Mesothelial cell of epicardium (in vitro differentiated cells): Measurements from ENCODE around the gene SNRNP200. TPM values are rescaled to one million over a fixed set of nuclear protein-coding genes. Genes with fewer than 3 reads are reported as not detected.

ENCODE experiments used
- DNase-seq, 2 experiments: peaks; one replicate each; pipeline ENCODE4 v3.0.0; 2021; ENCODE audit warnings: low spot score in 2 of 2; ENCODE audit not compliant: unreplicated experiment in 2 of 2
- H3K27ac Mint-ChIP-seq: 2 replicates; pipeline ENCODE4 v1.8.0; 2021; ENCODE audit warnings: mixed read lengths
- H3K27me3 Mint-ChIP-seq: 2 replicates; pipeline ENCODE4 v1.8.0; 2021; ENCODE audit warnings: low read depth, mixed read lengths
- H3K36me3 Mint-ChIP-seq: 2 replicates; pipeline ENCODE4 v1.8.0; 2021; ENCODE audit warnings: mixed read lengths
- H3K4me1 Mint-ChIP-seq: 2 replicates; pipeline ENCODE4 v1.8.0; 2021; ENCODE audit warnings: mixed read lengths
- H3K4me3 Mint-ChIP-seq: 2 replicates; pipeline ENCODE4 v1.8.0; 2021; ENCODE audit warnings: mild to moderate bottlenecking, moderate library complexity, mixed read lengths
- H3K9me3 Mint-ChIP-seq: 2 replicates; pipeline ENCODE4 v1.8.0; 2021; ENCODE audit warnings: mixed read lengths
- CTCF ChIP-seq: fragments of 200-600 bp; sonication (generic); IDR thresholded peaks from one replicate; pipeline ENCODE4 v1.5.0; 2021; ENCODE audit warnings: antibody characterized with exemption; ENCODE audit not compliant: unreplicated experiment
- total RNA-seq: library from RNA; stranded (reverse); gene quantifications from 3 replicates; pipeline ENCODE4 v1.2.1, GENCODE V29; 2021

The SNRNP200 gene
- total RNA-seq, 1 donor from 2014 or later, result 200 TPM

- no peak for TF ChIP-seq CTCF
- H3K27me3 Mint-ChIP-seq, result peaks cover 47% of the 10 kb centered on the region
These were observed 19.9 kb upstream of the SNRNP200 start, which contains the start of gene ITPRIPL1 for GRCh38 chr2:96325041-96325883. Gene ITPRIPL1 (plus strand): TSS chr2:96325317. CDS start chr2:96325840, 523 bp downstream.

GRCh38 chr2:96324721-96325040 is 19.3 kb upstream of the SNRNP200 start:
- DNase-seq, result no peak
- Mint-ChIP-seq H3K9me3 (no peaks in the 10 kb centered on the region), H3K27me3 (peaks cover 53% of the 10 kb centered on the region), H3K4me1 (peaks cover 20% of the 10 kb centered on the region), H3K36me3 (peaks cover 20% of the 10 kb centered on the region), H3K4me3 (peak overlapping the region; percentile 77), H3K27ac (no peak overlapping the region)
- no peak for TF ChIP-seq CTCF

More at GRCh38 chr2:96325041-96325883, 19.9 kb upstream of the SNRNP200 start, which contains the start of gene ITPRIPL1:
- peak within 1 kb of the TSS; percentile 41 for H3K27ac Mint-ChIP-seq
- peaks cover 20% of the 10 kb centered on the region for H3K4me1 Mint-ChIP-seq
- no peaks in the 10 kb centered on the region for H3K9me3 Mint-ChIP-seq
- H3K4me3 Mint-ChIP-seq, result peak within 1 kb of the TSS; percentile 77
- peak in 1 of 2 experiments; percentile 48 for DNase-seq
- H3K36me3 Mint-ChIP-seq, result peaks cover 20% of the 10 kb centered on the region

- peak overlapping the region; percentile 77 for H3K4me3 Mint-ChIP-seq
These were observed 18.5 kb upstream of the SNRNP200 start for GRCh38 chr2:96323849-96324248.

GRCh38 chr2:96320728-96321622 is 15.6 kb upstream of the SNRNP200 start:
- Mint-ChIP-seq H3K27ac (no peak overlapping the region), H3K4me1 (peaks cover 14% of the 10 kb centered on the region), H3K27me3 (peaks cover 79% of the 10 kb centered on the region), H3K4me3 (peak overlapping the region; percentile 76), H3K36me3 (no peaks in the 10 kb centered on the region), H3K9me3 (no peaks in the 10 kb centered on the region)
- DNase-seq, result peak in 1 of 2 experiments; percentile 47
- no peak for TF ChIP-seq CTCF

More at GRCh38 chr2:96323849-96324248, 18.5 kb upstream of the SNRNP200 start:
- H3K36me3 Mint-ChIP-seq, result peaks cover 20% of the 10 kb centered on the region
- H3K9me3 Mint-ChIP-seq, result no peaks in the 10 kb centered on the region
- no peak for TF ChIP-seq CTCF
- no peak for DNase-seq
- no peak overlapping the region for H3K27ac Mint-ChIP-seq
- peaks cover 59% of the 10 kb centered on the region for H3K27me3 Mint-ChIP-seq
- peaks cover 14% of the 10 kb centered on the region for H3K4me1 Mint-ChIP-seq

- Mint-ChIP-seq H3K36me3 (no peaks in the 10 kb centered on the region), H3K4me1 (peaks cover 8% of the 10 kb centered on the region), H3K4me3 (no peak overlapping the region), H3K27me3 (peaks cover 81% of the 10 kb centered on the region), H3K9me3 (no peaks in the 10 kb centered on the region), H3K27ac (no peak overlapping the region)
- no peak for TF ChIP-seq CTCF
- DNase-seq, result no peak
These were observed 15.0 kb upstream of the SNRNP200 start for GRCh38 chr2:96320326-96320725.
